Gastroesophageal sphincter (tissue), 3 donors: Measurements from ENCODE around the gene SNAPC3.

ENCODE experiments used
- CTCF ChIP-seq, 4 experiments: fragments of 200-600 bp in 2 of 4; fragments of 450-650 bp in 2 of 4; sonication (generic) in 1 of 4; IDR thresholded peaks; one replicate each; pipeline ENCODE4 v1.5.1; 2017 to 2019; ENCODE audit warnings: antibody characterized with exemption in 4 of 4, mild to moderate bottlenecking in 2 of 4, moderate library complexity in 2 of 4
- POLR2A ChIP-seq, 2 donors: fragments of 450-650 bp; IDR thresholded peaks; one replicate each; pipeline ENCODE4 v1.6.1; 2017; ENCODE audit warnings: antibody characterized with exemption in 2 of 2, mild to moderate bottlenecking in 2 of 2, moderate library complexity in 1 of 2

- no peak for TF ChIP-seq POLR2A (IDR thresholded peaks at IDR 0.05)
- TF ChIP-seq CTCF (IDR thresholded peaks at IDR 0.05), result no peak
Measured at GRCh38 chr9:15453956-15454355, 31.3 kb downstream of the SNAPC3 start.
